WTC11 (cell line): ENCODE measurements around the gene CAMKK2.

Experiments
- CREB1 ChIP-seq: sonication (generic); formaldehyde crosslinking; IDR thresholded peaks from 2 replicates; pipeline ENCODE4 v1.8.0; 2023; ENCODE audit warnings: mild to moderate bottlenecking, missing genetic modification reagents
- CTCF ChIP-seq: fragments of 200-600 bp; IDR thresholded peaks from 2 replicates; pipeline ENCODE4 v1.8.0; 2022; ENCODE audit warnings: antibody characterized with exemption
- ELF4 ChIP-seq: sonication (generic); formaldehyde crosslinking; IDR thresholded peaks from 2 replicates; pipeline ENCODE4 v1.8.1; 2022; ENCODE audit warnings: low read depth, mild to moderate bottlenecking, moderate library complexity, missing genetic modification reagents
- ERG ChIP-seq: fragments of 250-450 bp; sonication (Bioruptor Pico); IDR thresholded peaks from 2 replicates; pipeline ENCODE4 v1.8.0; 2021; ENCODE audit warnings: mild to moderate bottlenecking
- MXD4 ChIP-seq: fragments of 250-450 bp; sonication (Bioruptor Pico); IDR thresholded peaks from 2 replicates; pipeline ENCODE4 v1.8.0; 2021; ENCODE audit warnings: mild to moderate bottlenecking, moderate library complexity, borderline replicate concordance
- NFE2L1 ChIP-seq: sonication (generic); formaldehyde crosslinking; IDR thresholded peaks from 2 replicates; pipeline ENCODE4 v1.8.1; 2023; ENCODE audit warnings: missing genetic modification reagents
- RELA ChIP-seq: sonication (generic); formaldehyde crosslinking; IDR thresholded peaks from 2 replicates; pipeline ENCODE4 v1.8.1; 2022; ENCODE audit warnings: missing genetic modification reagents, mild to moderate bottlenecking, borderline replicate concordance
- SP1 ChIP-seq: sonication (generic); formaldehyde crosslinking; conservative IDR thresholded peaks from 2 replicates; pipeline ENCODE4 v1.8.1; 2022; ENCODE audit warnings: missing genetic modification reagents
- ZNF416 ChIP-seq: fragments of 250-450 bp; sonication (Bioruptor Pico); IDR thresholded peaks from 2 replicates; pipeline ENCODE4 v1.9.0; 2021; ENCODE audit warnings: mild to moderate bottlenecking, inconsistent platforms
- ZNF532 ChIP-seq: fragments of 250-450 bp; sonication (Bioruptor Pico); IDR thresholded peaks from 2 replicates; pipeline ENCODE4 v1.9.0; 2021; ENCODE audit warnings: mild to moderate bottlenecking, borderline replicate concordance
- TF ChIP-seq, protein P1 (sequence below): sonication (generic); formaldehyde crosslinking; IDR thresholded peaks from 2 replicates; pipeline ENCODE4 v1.8.0; 2022; ENCODE audit warnings: mild to moderate bottlenecking, missing genetic modification reagents
- TF ChIP-seq, protein P2 (sequence below): sonication (generic); formaldehyde crosslinking; IDR thresholded peaks from 2 replicates; pipeline ENCODE4 v1.8.1; 2023; ENCODE audit warnings: mild to moderate bottlenecking, missing genetic modification reagents, moderate library complexity
- TF ChIP-seq, protein P3 (sequence below): sonication (generic); formaldehyde crosslinking; IDR thresholded peaks from 2 replicates; pipeline ENCODE4 v1.8.0; 2022; ENCODE audit warnings: mild to moderate bottlenecking, missing genetic modification reagents

GRCh38 chr12:121304306-121304705 lies 7.8 kb upstream of the CAMKK2 start:
- no peak for TF ChIP-seq ZNF416 (CRISPR knock-in tag)
- TF ChIP-seq, protein P1, sequence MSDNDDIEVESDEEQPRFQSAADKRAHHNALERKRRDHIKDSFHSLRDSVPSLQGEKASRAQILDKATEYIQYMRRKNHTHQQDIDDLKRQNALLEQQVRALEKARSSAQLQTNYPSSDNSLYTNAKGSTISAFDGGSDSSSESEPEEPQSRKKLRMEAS (CRISPR knock-in tag), result no peak
- no peak for TF ChIP-seq ELF4 (CRISPR knock-in tag)
- no peak for TF ChIP-seq CTCF
- TF ChIP-seq RELA (CRISPR knock-in tag), result no peak
- no peak for TF ChIP-seq ERG (CRISPR knock-in tag)
- TF ChIP-seq, protein P2, sequence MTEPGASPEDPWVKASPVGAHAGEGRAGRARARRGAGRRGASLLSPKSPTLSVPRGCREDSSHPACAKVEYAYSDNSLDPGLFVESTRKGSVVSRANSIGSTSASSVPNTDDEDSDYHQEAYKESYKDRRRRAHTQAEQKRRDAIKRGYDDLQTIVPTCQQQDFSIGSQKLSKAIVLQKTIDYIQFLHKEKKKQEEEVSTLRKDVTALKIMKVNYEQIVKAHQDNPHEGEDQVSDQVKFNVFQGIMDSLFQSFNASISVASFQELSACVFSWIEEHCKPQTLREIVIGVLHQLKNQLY (CRISPR knock-in tag), result no peak
- TF ChIP-seq, protein P3, sequence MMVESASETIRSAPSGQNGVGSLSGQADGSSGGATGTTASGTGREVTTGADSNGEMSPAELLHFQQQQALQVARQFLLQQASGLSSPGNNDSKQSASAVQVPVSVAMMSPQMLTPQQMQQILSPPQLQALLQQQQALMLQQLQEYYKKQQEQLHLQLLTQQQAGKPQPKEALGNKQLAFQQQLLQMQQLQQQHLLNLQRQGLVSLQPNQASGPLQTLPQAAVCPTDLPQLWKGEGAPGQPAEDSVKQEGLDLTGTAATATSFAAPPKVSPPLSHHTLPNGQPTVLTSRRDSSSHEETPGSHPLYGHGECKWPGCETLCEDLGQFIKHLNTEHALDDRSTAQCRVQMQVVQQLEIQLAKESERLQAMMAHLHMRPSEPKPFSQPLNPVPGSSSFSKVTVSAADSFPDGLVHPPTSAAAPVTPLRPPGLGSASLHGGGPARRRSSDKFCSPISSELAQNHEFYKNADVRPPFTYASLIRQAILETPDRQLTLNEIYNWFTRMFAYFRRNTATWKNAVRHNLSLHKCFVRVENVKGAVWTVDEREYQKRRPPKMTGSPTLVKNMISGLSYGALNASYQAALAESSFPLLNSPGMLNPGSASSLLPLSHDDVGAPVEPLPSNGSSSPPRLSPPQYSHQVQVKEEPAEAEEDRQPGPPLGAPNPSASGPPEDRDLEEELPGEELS, result no peak
- no peak for TF ChIP-seq MXD4 (CRISPR knock-in tag)
- TF ChIP-seq SP1, result no peak
- TF ChIP-seq CREB1, result no peak
- no peak for TF ChIP-seq NFE2L1
- no peak for TF ChIP-seq ZNF532
